ENCODE data around the gene DEPDC7.

The DEPDC7 gene

DNA sequence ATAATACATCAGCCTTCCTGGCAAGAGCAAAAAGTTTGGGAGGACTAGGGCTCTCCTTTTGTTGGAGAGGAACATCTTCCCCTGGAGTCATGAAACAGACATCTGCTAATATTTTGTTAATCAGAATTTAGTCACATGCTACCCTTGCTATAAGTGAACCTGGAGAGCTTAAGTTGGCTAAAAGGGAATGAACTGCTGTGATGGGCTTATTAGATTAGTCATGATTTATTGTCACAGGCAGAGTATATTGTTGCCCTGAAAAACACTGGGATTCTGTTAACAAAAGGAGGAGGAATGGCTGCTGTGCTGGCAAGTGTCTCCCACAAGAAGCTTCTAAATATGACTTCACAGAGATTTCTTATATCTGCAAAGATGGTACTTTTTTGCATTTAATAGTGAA lies 39.7 kb downstream of the DEPDC7 start:
- no peak for FAIRE-seq

DNA sequence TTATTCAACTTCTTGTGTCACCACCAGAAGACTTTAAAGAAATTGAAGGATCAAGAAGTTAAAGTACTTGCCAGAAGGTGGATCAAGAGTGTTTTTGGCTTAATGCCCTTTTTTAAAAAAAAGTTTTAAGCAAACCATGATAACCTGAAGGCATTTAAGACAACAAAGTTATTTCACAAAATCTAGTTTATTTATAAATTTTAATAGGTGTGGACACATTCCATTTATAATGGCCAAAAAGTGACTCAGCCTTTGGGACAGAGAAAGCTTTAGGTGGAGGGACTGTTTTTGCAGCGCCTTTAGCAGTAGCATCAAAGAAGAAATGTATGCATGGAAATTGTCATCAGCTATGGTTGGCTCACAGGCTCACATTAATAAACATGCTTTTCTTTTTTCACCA lies 41.6 kb downstream of the DEPDC7 start:
- no peak for DNase-seq (ENCODE audit: insufficient read length, low spot score)
- FAIRE-seq: no peak

More for the DNA sequence above, 39.7 kb downstream of the DEPDC7 start:
- DNase-seq (ENCODE audit: insufficient read length, low spot score): no peak

DNA sequence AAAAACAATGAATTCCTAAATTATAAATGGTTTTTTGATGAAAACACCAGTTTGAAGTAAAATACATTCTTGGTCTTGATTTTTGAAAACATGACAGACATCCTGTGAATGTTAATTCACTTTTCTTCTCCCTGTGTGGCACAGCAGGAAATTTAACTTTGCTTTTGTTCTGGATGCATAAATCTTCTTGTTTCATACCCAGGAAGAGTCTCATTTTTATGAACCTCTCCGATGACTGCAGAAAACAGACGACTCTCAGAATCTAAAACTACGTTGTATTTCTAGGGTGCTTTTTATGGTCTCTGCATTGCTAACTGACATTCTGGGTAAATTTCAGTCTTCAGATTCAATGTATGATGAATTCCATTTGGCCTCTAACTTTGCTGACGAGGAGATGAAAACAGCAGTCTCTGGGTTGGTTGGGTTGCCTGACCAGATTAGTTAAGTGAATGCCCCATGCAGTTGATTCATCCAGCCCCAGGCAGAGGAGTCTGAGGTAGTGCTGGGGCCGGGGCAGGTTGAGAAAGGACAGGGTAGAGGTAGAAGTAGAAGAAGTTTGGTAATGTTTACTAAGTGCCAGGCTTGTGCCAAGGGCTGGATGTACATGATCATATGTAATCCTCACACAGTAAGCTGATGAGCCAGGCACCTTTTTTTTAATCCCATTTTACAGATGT lies 43.8 kb downstream of the DEPDC7 start:
- FAIRE-seq: no peak
- DNase-seq (ENCODE audit: insufficient read length, low spot score): no peak

DNA sequence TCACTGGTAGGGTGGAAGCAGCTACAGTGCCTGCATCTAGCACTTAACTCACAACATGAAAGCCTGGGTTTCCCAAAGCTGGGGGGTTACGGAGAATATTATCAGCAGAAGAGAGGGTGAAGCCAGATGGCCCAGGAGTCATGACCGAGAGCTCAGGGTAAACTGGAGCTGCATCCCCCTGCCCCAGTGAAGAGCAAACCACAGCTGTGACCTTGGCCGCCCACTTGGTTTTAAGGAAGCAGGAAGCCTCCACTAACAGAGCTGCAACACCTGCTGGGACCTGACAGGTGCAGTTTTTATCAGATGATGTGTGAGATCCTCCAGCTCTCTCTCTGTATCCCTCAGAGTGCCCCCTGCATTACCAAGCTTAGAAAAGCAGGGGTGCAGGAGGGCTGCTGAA lies 44.6 kb downstream of the DEPDC7 start:
- no peak for DNase-seq (ENCODE audit: insufficient read length, low spot score)
- FAIRE-seq: no peak

- no peak for DNase-seq (ENCODE audit: insufficient read length, low spot score)
- FAIRE-seq: no peak
Measured at GRCh38 chr11:33062137-33062536, 46.5 kb downstream of the DEPDC7 start.

GRCh38 chr11:33063326-33063881 lies 47.7 kb downstream of the DEPDC7 start:
- FAIRE-seq: no peak
- DNase-seq (ENCODE audit: insufficient read length, low spot score): no peak

- DNase-seq (ENCODE audit: insufficient read length, low spot score): no peak
- FAIRE-seq: no peak
Measured at GRCh38 chr11:33064033-33064825, 48.6 kb downstream of the DEPDC7 start.

- FAIRE-seq (no peak), DNase-seq (ENCODE audit: insufficient read length, low spot score) (no peak)
Measured at GRCh38 chr11:33064866-33065265, 49.2 kb downstream of the DEPDC7 start.

GRCh38 chr11:33065445-33066178 lies 49.9 kb downstream of the DEPDC7 start:
- peak; percentile 21 for DNase-seq (ENCODE audit: insufficient read length, low spot score)
- no peak for FAIRE-seq

DNA sequence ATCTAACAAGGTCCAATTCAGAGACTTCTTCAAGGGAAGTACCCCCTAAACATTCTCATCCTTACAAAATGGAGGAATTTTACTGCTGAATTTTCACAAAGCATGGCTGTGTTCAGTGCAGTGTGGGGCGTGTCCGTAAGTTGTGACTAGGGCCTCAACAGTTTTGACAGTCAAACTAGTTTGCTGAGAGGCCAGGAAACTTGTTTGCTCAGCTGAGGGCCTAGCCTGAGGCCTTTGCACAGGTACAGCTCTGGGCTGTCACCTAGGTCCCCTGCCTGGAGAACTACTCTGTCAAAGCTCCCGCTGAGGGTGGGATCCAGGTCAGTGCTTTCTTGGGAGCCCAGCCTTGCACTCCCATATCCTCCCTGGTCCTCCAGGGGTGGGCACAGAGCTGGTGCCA lies 51.6 kb downstream of the DEPDC7 start:
- DNase-seq (ENCODE audit: insufficient read length, low spot score) (no peak), FAIRE-seq (no peak)

DNA sequence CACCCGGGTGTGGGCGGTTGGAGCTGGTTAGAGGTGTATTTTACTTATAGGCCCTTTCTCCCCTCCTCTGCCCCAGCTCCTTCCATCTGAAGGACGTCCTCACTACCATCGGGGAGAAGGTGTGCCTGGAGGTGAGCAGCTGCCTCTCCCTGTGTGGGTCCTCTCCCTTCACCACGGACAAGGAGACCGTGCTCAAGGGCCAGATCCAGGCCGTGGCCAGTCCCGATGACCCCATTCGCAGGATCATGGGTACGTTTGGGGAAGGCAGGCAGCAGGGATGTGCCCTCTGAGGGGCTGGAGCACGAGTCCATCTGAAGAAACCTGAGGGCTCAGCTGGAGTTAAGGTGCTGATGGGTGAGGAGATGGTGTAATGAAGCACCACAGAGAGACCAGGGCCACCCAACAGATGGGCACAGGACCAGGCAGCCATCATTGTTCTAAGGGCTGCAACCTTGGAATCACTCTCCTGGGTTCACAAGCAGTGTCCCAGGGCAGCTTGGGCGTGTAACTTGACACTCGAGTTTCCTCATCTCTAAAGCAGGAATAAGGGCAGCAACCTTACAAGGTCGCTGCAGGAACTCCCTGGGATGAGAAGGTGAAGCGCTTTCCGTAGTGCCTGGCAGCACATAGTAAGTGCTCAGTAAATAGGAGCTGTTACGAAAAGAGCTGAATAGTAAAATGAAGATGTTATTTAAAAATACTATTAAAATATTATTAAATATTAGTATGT lies 53.1 kb downstream of the DEPDC7 start:
- no peak for FAIRE-seq
- no peak for DNase-seq (ENCODE audit: insufficient read length, low spot score)

DNA sequence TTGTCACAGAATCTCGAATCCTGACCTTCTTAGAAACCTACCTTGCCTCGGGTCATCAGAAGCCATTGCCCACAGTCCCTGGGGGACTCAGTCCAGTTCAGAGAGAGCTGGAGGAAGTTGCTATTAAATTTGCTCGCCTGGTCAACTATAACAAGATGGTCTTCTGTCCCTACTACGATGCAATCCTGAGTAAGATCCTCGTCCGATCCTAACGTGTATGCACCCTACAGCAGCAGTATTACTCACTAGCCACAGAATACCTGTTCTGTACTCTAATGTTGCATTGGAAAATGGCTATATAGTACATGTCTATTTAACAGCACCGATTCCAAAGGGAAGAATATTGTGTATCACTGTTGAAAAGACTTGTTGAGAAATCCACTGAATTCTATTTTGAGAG lies 56.8 kb downstream of the DEPDC7 start:
- no peak for FAIRE-seq
- no peak for DNase-seq (ENCODE audit: insufficient read length, low spot score)
